Measurements from ENCODE around the gene FAM200B. TPM values are rescaled to one million over a fixed set of nuclear protein-coding genes. Genes with fewer than 3 reads are reported as not detected.

FAM200B gene
- total RNA-seq, 5 donors from 2014 or later (not counting 1 experiment from before 2014, with no cell fraction given), result 19.1 to 29.4 (median 20.7) TPM

- ChIA-PET POLR2A (no interaction called here), CTCF (no interaction called here)
- no peaks in the 10 kb centered on the region for H3K9me3 ChIP-seq
- H3K36me3 ChIP-seq (ENCODE audit: control insufficient read depth in 2 of 2, extremely low read depth in 1 of 2, insufficient read depth in 1 of 2, low read length in 1 of 2), result no peaks in the 10 kb centered on the region
- DNase-seq (no peak), ATAC-seq (replicated peaks in 1 of 4) (no peak)
- Mint-ChIP-seq H3K4me1 (no peaks in the 10 kb centered on the region), H3K27me3 (peaks cover 0 to under 1% of the 10 kb centered on the region in 2 donors), H3K27ac (no peak overlapping the region), H3K4me3 (no peak overlapping the region), H3K36me3 (no peaks in the 10 kb centered on the region), H3K9me3 (no peaks in the 10 kb centered on the region)
- no peaks in the 10 kb centered on the region for H3K27me3 ChIP-seq (replicated peaks in 1 of 2; ENCODE audit: control insufficient read depth in 2 of 2, extremely low read depth in 1 of 2, insufficient read depth in 2 of 2, low read length in 1 of 2)
- WGBS (ENCODE audit: insufficient coverage), result 47% methylated on average over 2 of the region's 6 CpGs
- no peaks in the 10 kb centered on the region for H3K4me1 ChIP-seq (ENCODE audit: control insufficient read depth in 1 of 2, extremely low read depth in 1 of 2, insufficient read depth in 2 of 2, low read length in 2 of 2)
- H3K4me3 ChIP-seq (ENCODE audit: control insufficient read depth in 1 of 2, extremely low read depth in 1 of 2, low read length in 1 of 2), result no peak overlapping the region
- no peak overlapping the region for H3K27ac ChIP-seq (ENCODE audit: low read length)
Measured at GRCh38 chr4:15717086-15717485, 35.5 kb downstream of the FAM200B start.

- no peaks in the 10 kb centered on the region for H3K36me3 Mint-ChIP-seq
- no peaks in the 10 kb centered on the region for H3K27me3 Mint-ChIP-seq
- Histone ChIP-seq H3K27ac (ENCODE audit: low read length) (no peak overlapping the region), H3K36me3 (ENCODE audit: control insufficient read depth in 2 of 2, extremely low read depth in 1 of 2, insufficient read depth in 1 of 2, low read length in 1 of 2) (no peaks in the 10 kb centered on the region), H3K4me3 (ENCODE audit: control insufficient read depth in 1 of 2, extremely low read depth in 1 of 2, low read length in 1 of 2) (no peak overlapping the region), H3K4me1 (ENCODE audit: control insufficient read depth in 1 of 2, extremely low read depth in 1 of 2, insufficient read depth in 2 of 2, low read length in 2 of 2) (no peaks in the 10 kb centered on the region), H3K9me3 (no peaks in the 10 kb centered on the region), H3K27me3 (replicated peaks in 1 of 2; ENCODE audit: control insufficient read depth in 2 of 2, extremely low read depth in 1 of 2, insufficient read depth in 2 of 2, low read length in 1 of 2) (no peaks in the 10 kb centered on the region)
- no peak overlapping the region for H3K27ac Mint-ChIP-seq
- ATAC-seq (replicated peaks in 1 of 4), result no peak
- DNase-seq, result no peak
- WGBS (ENCODE audit: insufficient coverage), result 100% methylated on average over 1 of the region's 3 CpGs
- ChIA-PET CTCF (interaction anchor here (0.6 to 0.8 kb wide), 2 partner anchors 208 to 219 kb away, joined by 3 read pairs; no protein-coding TSS in a partner anchor), POLR2A (interaction anchor here (0.5 kb wide), 2 partner anchors 10 to 715 kb away, joined by 3 to 6 read pairs; no protein-coding TSS in a partner anchor)
- H3K9me3 Mint-ChIP-seq, result no peaks in the 10 kb centered on the region
- no peaks in the 10 kb centered on the region for H3K4me1 Mint-ChIP-seq
- H3K4me3 Mint-ChIP-seq, result no peak overlapping the region
Measured at GRCh38 chr4:15717657-15718416, 36.2 kb downstream of the FAM200B start.

DNA sequence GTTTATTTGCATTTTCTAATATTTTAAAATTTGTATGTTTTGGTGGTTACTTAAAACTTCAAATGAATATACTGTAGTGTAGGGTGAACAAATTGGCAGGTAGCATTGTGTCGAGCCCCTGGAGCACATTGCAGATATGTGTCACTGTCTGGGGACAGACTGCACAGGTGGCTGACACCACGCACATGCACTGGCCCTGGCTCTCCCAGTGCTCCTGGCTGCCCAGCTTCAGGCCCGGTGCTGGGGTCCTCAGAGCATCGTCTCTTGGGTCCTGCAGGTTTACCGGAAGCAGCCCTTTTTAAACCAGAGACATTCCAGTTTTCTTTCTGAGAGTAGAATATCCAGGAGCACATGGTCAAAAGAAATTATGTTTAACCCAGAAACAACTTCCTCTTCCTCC is 36.8 kb downstream of the FAM200B start:
- no peaks in the 10 kb centered on the region for H3K27me3 Mint-ChIP-seq
- 91% methylated on average over 3 of the region's 5 CpGs for WGBS (ENCODE audit: insufficient coverage)
- CTCF ChIA-PET, result interaction anchor here in 1 of 2 donors (0.8 kb wide), 1 partner anchor 207 kb away, joined by 3 read pairs; no protein-coding TSS in a partner anchor

GRCh38 chr4:15718959-15719358 is 37.3 kb downstream of the FAM200B start:
- CTCF ChIA-PET, result no interaction called here
- no peak overlapping the region for H3K27ac Mint-ChIP-seq
- WGBS (ENCODE audit: insufficient coverage), result 95% methylated on average over 6 of the region's 7 CpGs

More for the DNA sequence above, 36.8 kb downstream of the FAM200B start:
- no peaks in the 10 kb centered on the region for H3K4me1 ChIP-seq (ENCODE audit: control insufficient read depth in 1 of 2, extremely low read depth in 1 of 2, insufficient read depth in 2 of 2, low read length in 2 of 2)
- no peaks in the 10 kb centered on the region for H3K9me3 Mint-ChIP-seq
- ATAC-seq (replicated peaks in 1 of 4) (no peak), DNase-seq (no peak)
- no peak overlapping the region for H3K4me3 Mint-ChIP-seq
- H3K4me1 Mint-ChIP-seq, result no peaks in the 10 kb centered on the region
- H3K27ac Mint-ChIP-seq, result no peak overlapping the region
- no peaks in the 10 kb centered on the region for H3K9me3 ChIP-seq
- H3K36me3 ChIP-seq (ENCODE audit: control insufficient read depth in 2 of 2, extremely low read depth in 1 of 2, insufficient read depth in 1 of 2, low read length in 1 of 2), result no peaks in the 10 kb centered on the region
- no peak overlapping the region for H3K27ac ChIP-seq (ENCODE audit: low read length)
- POLR2A ChIA-PET, result interaction anchor here in 1 of 2 donors (0.5 kb wide), 1 partner anchor 716 kb away, joined by 6 read pairs; no protein-coding TSS in a partner anchor
- H3K27me3 ChIP-seq (replicated peaks in 1 of 2; ENCODE audit: control insufficient read depth in 2 of 2, extremely low read depth in 1 of 2, insufficient read depth in 2 of 2, low read length in 1 of 2), result no peaks in the 10 kb centered on the region
- H3K4me3 ChIP-seq (ENCODE audit: control insufficient read depth in 1 of 2, extremely low read depth in 1 of 2, low read length in 1 of 2), result no peak overlapping the region
- H3K36me3 Mint-ChIP-seq, result no peaks in the 10 kb centered on the region

DNA sequence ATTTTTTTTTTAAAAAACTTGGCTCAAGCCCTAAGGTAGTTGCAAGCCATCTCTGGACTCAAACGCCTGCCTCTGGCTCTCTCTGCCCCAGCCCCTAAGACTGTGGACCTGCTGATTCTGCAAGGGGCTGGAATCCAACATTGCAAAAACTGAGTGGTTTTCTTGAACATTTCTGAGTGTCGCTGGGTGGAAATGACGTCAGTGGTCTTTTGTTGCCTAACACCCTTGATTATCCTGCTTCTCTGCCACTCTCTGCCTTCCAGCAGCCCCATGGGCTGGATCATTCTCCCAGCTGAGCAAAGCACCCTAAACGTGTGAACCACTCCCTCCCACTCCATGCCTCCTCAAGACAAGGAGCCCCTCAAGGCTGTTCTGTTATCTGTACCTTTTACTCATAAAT is 37.9 kb downstream of the FAM200B start:
- H3K9me3 Mint-ChIP-seq, result no peaks in the 10 kb centered on the region
- H3K4me1 Mint-ChIP-seq, result no peaks in the 10 kb centered on the region
- no peaks in the 10 kb centered on the region for H3K27me3 Mint-ChIP-seq
- Histone ChIP-seq H3K4me3 (ENCODE audit: control insufficient read depth in 1 of 2, extremely low read depth in 1 of 2, low read length in 1 of 2) (no peak overlapping the region), H3K27ac (ENCODE audit: low read length) (no peak overlapping the region), H3K27me3 (replicated peaks in 1 of 2; ENCODE audit: control insufficient read depth in 2 of 2, extremely low read depth in 1 of 2, insufficient read depth in 2 of 2, low read length in 1 of 2) (no peaks in the 10 kb centered on the region), H3K4me1 (ENCODE audit: control insufficient read depth in 1 of 2, extremely low read depth in 1 of 2, insufficient read depth in 2 of 2, low read length in 2 of 2) (no peaks in the 10 kb centered on the region), H3K9me3 (no peaks in the 10 kb centered on the region), H3K36me3 (ENCODE audit: control insufficient read depth in 2 of 2, extremely low read depth in 1 of 2, insufficient read depth in 1 of 2, low read length in 1 of 2) (no peaks in the 10 kb centered on the region)
- no peak overlapping the region for H3K4me3 Mint-ChIP-seq
- POLR2A ChIA-PET, result no interaction called here
- WGBS (ENCODE audit: insufficient coverage), result 88% methylated on average over 3 of the region's 4 CpGs
- no peak for ATAC-seq (replicated peaks in 1 of 4)
- H3K27ac Mint-ChIP-seq, result no peak overlapping the region
- no peaks in the 10 kb centered on the region for H3K36me3 Mint-ChIP-seq
- DNase-seq, result no peak
- CTCF ChIA-PET, result no interaction called here

More at GRCh38 chr4:15718959-15719358, 37.3 kb downstream of the FAM200B start:
- no peaks in the 10 kb centered on the region for H3K27me3 Mint-ChIP-seq
- H3K4me3 ChIP-seq (ENCODE audit: control insufficient read depth in 1 of 2, extremely low read depth in 1 of 2, low read length in 1 of 2), result no peak overlapping the region
- no peaks in the 10 kb centered on the region for H3K36me3 Mint-ChIP-seq
- H3K4me1 Mint-ChIP-seq, result no peaks in the 10 kb centered on the region
- H3K4me1 ChIP-seq (ENCODE audit: control insufficient read depth in 1 of 2, extremely low read depth in 1 of 2, insufficient read depth in 2 of 2, low read length in 2 of 2), result no peaks in the 10 kb centered on the region
- POLR2A ChIA-PET, result no interaction called here
- no peaks in the 10 kb centered on the region for H3K27me3 ChIP-seq (replicated peaks in 1 of 2; ENCODE audit: control insufficient read depth in 2 of 2, extremely low read depth in 1 of 2, insufficient read depth in 2 of 2, low read length in 1 of 2)
- no peak overlapping the region for H3K4me3 Mint-ChIP-seq
- no peak overlapping the region for H3K27ac ChIP-seq (ENCODE audit: low read length)
- DNase-seq (no peak), ATAC-seq (replicated peaks in 1 of 4) (no peak)
- no peaks in the 10 kb centered on the region for H3K9me3 ChIP-seq
- no peaks in the 10 kb centered on the region for H3K9me3 Mint-ChIP-seq
- H3K36me3 ChIP-seq (ENCODE audit: control insufficient read depth in 2 of 2, extremely low read depth in 1 of 2, insufficient read depth in 1 of 2, low read length in 1 of 2), result no peaks in the 10 kb centered on the region

- POLR2A ChIA-PET, result no interaction called here
- DNase-seq, result no peak
- no peaks in the 10 kb centered on the region for H3K27me3 Mint-ChIP-seq
- Histone ChIP-seq H3K4me3 (ENCODE audit: control insufficient read depth in 1 of 2, extremely low read depth in 1 of 2, low read length in 1 of 2) (no peak overlapping the region), H3K27me3 (replicated peaks in 1 of 2; ENCODE audit: control insufficient read depth in 2 of 2, extremely low read depth in 1 of 2, insufficient read depth in 2 of 2, low read length in 1 of 2) (no peaks in the 10 kb centered on the region), H3K27ac (ENCODE audit: low read length) (no peak overlapping the region), H3K36me3 (ENCODE audit: control insufficient read depth in 2 of 2, extremely low read depth in 1 of 2, insufficient read depth in 1 of 2, low read length in 1 of 2) (no peaks in the 10 kb centered on the region), H3K9me3 (no peaks in the 10 kb centered on the region), H3K4me1 (ENCODE audit: control insufficient read depth in 1 of 2, extremely low read depth in 1 of 2, insufficient read depth in 2 of 2, low read length in 2 of 2) (no peaks in the 10 kb centered on the region)
- H3K27ac Mint-ChIP-seq, result no peak overlapping the region
- no peaks in the 10 kb centered on the region for H3K9me3 Mint-ChIP-seq
- H3K4me3 Mint-ChIP-seq, result no peak overlapping the region
- no peak for ATAC-seq (replicated peaks in 1 of 4)
- CTCF ChIA-PET, result interaction anchor here in 1 of 2 donors (0.7 kb wide), 1 partner anchor 335 kb away, joined by 5 read pairs; no protein-coding TSS in a partner anchor
- H3K36me3 Mint-ChIP-seq, result no peaks in the 10 kb centered on the region
- no CpG with 5 or more reads among the region's 2 CpGs for WGBS (ENCODE audit: insufficient coverage)
- peaks cover 0 to 6% (median 3%) of the 10 kb centered on the region in 3 donors for H3K4me1 Mint-ChIP-seq
Measured at GRCh38 chr4:15720851-15721250, 39.2 kb downstream of the FAM200B start.
